ENCODE measurements around the gene ARL4A. TPM values are rescaled to one million over a fixed set of nuclear protein-coding genes. Genes with fewer than 3 reads are reported as not detected.

The ARL4A gene
- total RNA-seq, 1 donor, result 25.3 TPM

DNA sequence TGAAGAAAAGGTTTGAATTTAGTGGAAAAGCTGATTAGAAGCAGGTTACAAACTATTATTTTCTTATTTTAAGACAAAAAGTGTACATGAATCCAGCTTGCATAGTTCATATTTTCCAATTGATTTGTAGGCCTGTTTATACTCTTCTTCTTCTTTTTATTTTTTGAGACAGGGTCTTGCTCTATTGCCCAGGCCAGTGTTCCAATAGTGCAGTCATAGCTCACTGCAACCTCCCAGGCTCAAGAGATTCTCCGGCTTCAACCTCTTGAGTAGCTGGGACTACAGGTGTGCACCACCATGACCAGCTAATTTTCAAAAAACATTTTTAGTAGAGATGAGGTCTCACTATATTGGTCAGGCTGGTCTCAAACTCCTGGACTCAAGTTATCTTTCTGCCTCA is 45.0 kb downstream of the ARL4A start:
- Histone ChIP-seq H3K9me3 (ENCODE audit: low read depth, low read length) (no peaks in the 10 kb centered on the region), H3K79me2 (ENCODE audit: insufficient read depth, low read length) (no peaks in the 10 kb centered on the region), H3K4me1 (ENCODE audit: insufficient read depth, low read length) (peaks cover 4% of the 10 kb centered on the region), H3K4me2 (ENCODE audit: insufficient read depth, low read length) (no peak overlapping the region), H3K27me3 (ENCODE audit: insufficient read depth, low read length) (no peaks in the 10 kb centered on the region), H2AFZ (ENCODE audit: low read length) (no peak overlapping the region), H3K4me3 (ENCODE audit: insufficient read depth, low read length) (no peak overlapping the region), H4K20me1 (ENCODE audit: insufficient read depth, low read length) (no peaks in the 10 kb centered on the region), H3K27ac (ENCODE audit: low read depth, low read length) (no peak overlapping the region), H3K36me3 (ENCODE audit: insufficient read depth, low read length) (no peaks in the 10 kb centered on the region)
- TF ChIP-seq CTCF (IDR thresholded peaks at IDR 0.05; ENCODE audit: extremely low read depth, low read depth, low read length), result no peak
- no peak for DNase-seq (ENCODE audit: insufficient read length, low spot score, missing footprints)

DNA sequence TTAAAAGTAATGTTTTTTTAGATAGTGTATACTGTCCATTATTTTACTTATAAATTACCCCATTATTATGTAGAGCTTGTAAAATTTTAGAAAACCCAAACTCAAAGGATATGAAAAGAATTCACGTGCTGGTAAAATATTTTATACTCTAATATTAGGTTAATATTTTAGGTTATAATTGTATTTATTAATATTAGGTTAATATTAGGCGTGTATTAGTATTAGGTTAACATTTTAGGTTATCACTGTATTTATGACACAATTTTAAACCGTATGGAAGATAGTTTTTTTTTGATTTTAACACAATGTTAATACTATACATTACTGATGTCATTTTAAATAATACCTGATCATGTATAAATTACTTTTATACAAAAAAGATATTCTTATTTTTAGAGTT is 48.5 kb downstream of the ARL4A start:
- Histone ChIP-seq H3K27me3 (ENCODE audit: insufficient read depth, low read length) (no peaks in the 10 kb centered on the region), H3K36me3 (ENCODE audit: insufficient read depth, low read length) (no peaks in the 10 kb centered on the region), H4K20me1 (ENCODE audit: insufficient read depth, low read length) (no peaks in the 10 kb centered on the region), H3K4me2 (ENCODE audit: insufficient read depth, low read length) (no peak overlapping the region), H2AFZ (ENCODE audit: low read length) (no peak overlapping the region), H3K27ac (ENCODE audit: low read depth, low read length) (no peak overlapping the region), H3K79me2 (ENCODE audit: insufficient read depth, low read length) (no peaks in the 10 kb centered on the region), H3K4me3 (ENCODE audit: insufficient read depth, low read length) (no peak overlapping the region), H3K4me1 (ENCODE audit: insufficient read depth, low read length) (no peaks in the 10 kb centered on the region), H3K9me3 (ENCODE audit: low read depth, low read length) (no peaks in the 10 kb centered on the region)
- DNase-seq (ENCODE audit: insufficient read length, low spot score, missing footprints), result no peak
- TF ChIP-seq CTCF (IDR thresholded peaks at IDR 0.05; ENCODE audit: extremely low read depth, low read depth, low read length), result no peak

DNA sequence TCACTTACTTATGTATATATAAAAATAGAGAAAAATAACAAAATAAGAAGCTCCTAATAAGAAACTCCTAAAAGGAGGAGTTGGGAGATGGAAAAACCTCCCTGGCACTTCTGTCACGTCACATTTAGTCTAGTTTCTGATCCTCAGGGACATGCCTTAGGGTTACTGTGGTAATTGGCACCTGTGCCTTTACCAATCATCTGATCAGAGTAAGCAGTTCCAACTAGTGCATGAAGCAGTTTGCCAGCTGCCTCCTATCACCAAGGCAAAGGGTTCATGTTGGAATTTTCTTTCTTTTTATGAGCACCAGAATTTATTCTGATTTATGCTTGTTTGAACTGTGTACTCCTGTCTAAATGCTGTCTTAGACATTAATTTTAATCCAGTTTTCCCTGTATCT is 49.9 kb downstream of the ARL4A start:
- no peaks in the 10 kb centered on the region for H3K27me3 ChIP-seq (ENCODE audit: insufficient read depth, low read length)
- H3K4me1 ChIP-seq (ENCODE audit: insufficient read depth, low read length), result peaks cover 5% of the 10 kb centered on the region
- TF ChIP-seq CTCF (IDR thresholded peaks at IDR 0.05; ENCODE audit: extremely low read depth, low read depth, low read length), result no peak
- peak overlapping the region; percentile 37 for H2AFZ ChIP-seq (ENCODE audit: low read length)
- DNase-seq (ENCODE audit: insufficient read length, low spot score, missing footprints), result no peak
- no peak overlapping the region for H3K4me3 ChIP-seq (ENCODE audit: insufficient read depth, low read length)
- H3K27ac ChIP-seq (ENCODE audit: low read depth, low read length), result no peak overlapping the region
- H3K4me2 ChIP-seq (ENCODE audit: insufficient read depth, low read length), result no peak overlapping the region
- no peaks in the 10 kb centered on the region for H4K20me1 ChIP-seq (ENCODE audit: insufficient read depth, low read length)
- H3K36me3 ChIP-seq (ENCODE audit: insufficient read depth, low read length), result no peaks in the 10 kb centered on the region
- no peaks in the 10 kb centered on the region for H3K79me2 ChIP-seq (ENCODE audit: insufficient read depth, low read length)
- no peaks in the 10 kb centered on the region for H3K9me3 ChIP-seq (ENCODE audit: low read depth, low read length)

DNA sequence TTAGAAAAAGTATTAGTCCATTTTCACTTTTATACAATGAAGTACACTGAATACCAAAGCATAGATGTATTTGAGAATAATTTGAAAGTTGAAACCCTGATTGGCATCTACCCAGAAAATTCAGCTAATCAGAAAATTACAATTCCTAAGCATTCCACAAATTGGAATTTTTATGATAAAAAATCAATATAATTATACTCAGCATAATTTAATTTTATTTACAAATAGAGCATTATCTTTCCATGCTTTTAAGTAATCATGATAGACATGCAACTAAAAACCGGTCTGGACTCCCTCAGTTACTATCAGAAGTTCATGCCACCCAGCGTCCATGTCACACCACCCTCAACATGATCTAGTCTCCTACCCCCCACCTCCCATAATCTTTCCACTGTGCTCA is 50.4 kb downstream of the ARL4A start:
- DNase-seq (ENCODE audit: insufficient read length, low spot score, missing footprints), result no peak
- peaks cover 5% of the 10 kb centered on the region for H3K4me1 ChIP-seq (ENCODE audit: insufficient read depth, low read length)
- no peak overlapping the region for H3K27ac ChIP-seq (ENCODE audit: low read depth, low read length)
- no peak overlapping the region for H3K4me2 ChIP-seq (ENCODE audit: insufficient read depth, low read length)
- H3K36me3 ChIP-seq (ENCODE audit: insufficient read depth, low read length), result no peaks in the 10 kb centered on the region
- no peaks in the 10 kb centered on the region for H4K20me1 ChIP-seq (ENCODE audit: insufficient read depth, low read length)
- TF ChIP-seq CTCF (IDR thresholded peaks at IDR 0.05; ENCODE audit: extremely low read depth, low read depth, low read length), result no peak
- H3K4me3 ChIP-seq (ENCODE audit: insufficient read depth, low read length), result no peak overlapping the region
- no peaks in the 10 kb centered on the region for H3K9me3 ChIP-seq (ENCODE audit: low read depth, low read length)
- no peaks in the 10 kb centered on the region for H3K27me3 ChIP-seq (ENCODE audit: insufficient read depth, low read length)
- H3K79me2 ChIP-seq (ENCODE audit: insufficient read depth, low read length), result no peaks in the 10 kb centered on the region
- H2AFZ ChIP-seq (ENCODE audit: low read length), result no peak overlapping the region

All from osteoblast (primary cell).